Measurements from ENCODE around the gene CPA4.

- no peak for TF ChIP-seq CTCF (IDR thresholded peaks at IDR 0.05; ENCODE audit: low read depth, low read length, poor library complexity, severe bottlenecking)
- TF ChIP-seq EZH2phosphoT487 (IDR thresholded peaks at IDR 0.05; ENCODE audit: borderline replicate concordance, low read length), result no peak
Measured at GRCh38 chr7:130276796-130277762, 15.9 kb upstream of the CPA4 start.
